ENCODE results near the gene APCS.

Gene APCS

GRCh38 chr1:159591981-159592380 is 4.4 kb downstream of the APCS start:
- Histone ChIP-seq H4K8ac (ENCODE audit: low read depth, low read length) (no peak overlapping the region), H3K18ac (ENCODE audit: low read length) (no peak overlapping the region), H2BK15ac (ENCODE audit: low read length) (no peak overlapping the region), H2BK120ac (ENCODE audit: low read depth, low read length) (no peak overlapping the region), H3K79me1 (ENCODE audit: low read depth, low read length) (no peaks in the 10 kb centered on the region), H3K4ac (ENCODE audit: low read length) (no peak overlapping the region), H3K9me3 (replicated peaks in 1 of 2; ENCODE audit: control insufficient read depth in 2 of 2, insufficient read depth in 1 of 2, low read depth in 1 of 2, low read length in 2 of 2) (no peaks in the 10 kb centered on the region), H3K14ac (ENCODE audit: low read length) (no peak overlapping the region), H4K91ac (ENCODE audit: low read depth, low read length, poor library complexity) (no peak overlapping the region), H3K4me3 (ENCODE audit: low read length in 2 of 2) (no peak overlapping the region), H2AK5ac (ENCODE audit: low read depth, low read length) (no peak overlapping the region), H3K23ac (ENCODE audit: low read depth, low read length, poor library complexity) (no peak overlapping the region), H3K27ac (replicated peaks; ENCODE audit: low read length) (no peak overlapping the region), H2BK5ac (ENCODE audit: low read length) (no peak overlapping the region), H2BK12ac (ENCODE audit: low read length) (no peak overlapping the region), H3K27me3 (ENCODE audit: control insufficient read depth in 3 of 3, insufficient read depth in 3 of 3, low read depth in 1 of 3, low read length in 3 of 3) (no peaks in the 10 kb centered on the region), H3K4me1 (ENCODE audit: control insufficient read depth in 2 of 2, insufficient read depth in 1 of 2, low read depth in 1 of 2, low read length in 2 of 2) (no peaks in the 10 kb centered on the region), H3K36me3 (replicated peaks in 1 of 2; ENCODE audit: control insufficient read depth in 2 of 2, insufficient read depth in 2 of 2, low read length in 2 of 2) (no peaks in the 10 kb centered on the region), H3K4me2 (ENCODE audit: insufficient read depth, low read length, poor library complexity, severe bottlenecking) (no peak overlapping the region), H2AFZ (ENCODE audit: low read length) (no peak overlapping the region), H3K9ac (ENCODE audit: low read depth, low read length, poor library complexity) (no peak overlapping the region)
- WGBS, 2 donors (ENCODE audit: extremely low coverage in 2 of 2, insufficient read length in 2 of 2, insufficient replicate concordance in 1 of 2): no CpG with 5 or more reads among the region's 4 CpGs
- DNase-seq (ENCODE audit: low spot score): no peak

DNA sequence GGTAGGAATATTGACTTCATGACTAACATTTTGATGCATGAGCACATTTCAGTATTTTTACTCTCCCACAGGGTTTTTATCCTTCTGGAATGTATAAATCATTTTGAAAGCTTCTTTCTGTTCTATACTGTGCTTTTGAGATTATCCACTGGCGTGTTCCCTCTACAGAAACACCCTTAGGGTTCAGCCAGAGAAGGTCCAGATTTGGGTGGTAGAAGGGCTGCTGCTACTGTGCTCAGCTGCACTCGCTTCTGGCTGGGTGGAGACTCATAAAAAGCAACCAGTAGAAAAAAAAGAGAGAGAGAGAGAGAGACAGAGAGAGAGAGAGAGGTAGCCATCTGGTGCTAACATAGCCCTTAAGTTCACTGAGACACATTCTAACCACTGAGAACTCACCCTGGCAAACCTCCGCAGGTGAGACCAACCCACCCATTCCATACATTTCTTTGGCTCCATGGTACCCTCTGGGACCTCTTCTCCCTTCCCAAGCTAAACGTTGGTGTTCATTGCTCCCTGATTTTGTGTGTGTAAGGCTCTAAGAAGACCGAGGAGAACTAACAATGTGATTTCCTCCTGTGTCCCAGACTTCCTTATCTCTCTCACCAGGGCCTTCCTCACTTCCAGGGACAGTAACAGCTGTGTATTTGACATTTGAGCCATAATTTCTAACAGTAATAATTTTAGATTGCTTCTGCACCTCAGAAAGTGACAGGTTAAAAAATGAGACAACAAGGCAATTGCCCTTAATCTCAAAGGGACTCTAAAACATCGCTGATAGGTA is 7.2 kb downstream of the APCS start:
- no peak overlapping the region for H3K23ac ChIP-seq (ENCODE audit: low read depth, low read length, poor library complexity)
- no peak overlapping the region for H3K27ac ChIP-seq (replicated peaks; ENCODE audit: low read length)
- no peak overlapping the region for H3K9ac ChIP-seq (ENCODE audit: low read depth, low read length, poor library complexity)
- no peak overlapping the region for H3K4me2 ChIP-seq (ENCODE audit: insufficient read depth, low read length, poor library complexity, severe bottlenecking)
- H2BK120ac ChIP-seq (ENCODE audit: low read depth, low read length): no peak overlapping the region
- H3K4me1 ChIP-seq (ENCODE audit: control insufficient read depth in 2 of 2, insufficient read depth in 1 of 2, low read depth in 1 of 2, low read length in 2 of 2): peaks cover 0 to 3% of the 10 kb centered on the region in 2 donors
- no peak overlapping the region for H2AK5ac ChIP-seq (ENCODE audit: low read depth, low read length)
- H3K4me3 ChIP-seq (ENCODE audit: low read length in 2 of 2): no peak overlapping the region
- H3K27me3 ChIP-seq (ENCODE audit: control insufficient read depth in 3 of 3, insufficient read depth in 3 of 3, low read depth in 1 of 3, low read length in 3 of 3): no peaks in the 10 kb centered on the region
- H2AFZ ChIP-seq (ENCODE audit: low read length): no peak overlapping the region
- H3K9me3 ChIP-seq (replicated peaks in 1 of 2; ENCODE audit: control insufficient read depth in 2 of 2, insufficient read depth in 1 of 2, low read depth in 1 of 2, low read length in 2 of 2): peaks cover 0 to 2% of the 10 kb centered on the region in 2 donors
- no peak overlapping the region for H4K8ac ChIP-seq (ENCODE audit: low read depth, low read length)
- H3K18ac ChIP-seq (ENCODE audit: low read length): no peak overlapping the region
- no peak overlapping the region for H3K14ac ChIP-seq (ENCODE audit: low read length)
- no peak overlapping the region for H2BK15ac ChIP-seq (ENCODE audit: low read length)
- no peak overlapping the region for H3K4ac ChIP-seq (ENCODE audit: low read length)
- no peak for DNase-seq (ENCODE audit: low spot score)
- H2BK5ac ChIP-seq (ENCODE audit: low read length): no peak overlapping the region
- no peaks in the 10 kb centered on the region for H3K79me1 ChIP-seq (ENCODE audit: low read depth, low read length)
- no peaks in the 10 kb centered on the region for H3K36me3 ChIP-seq (replicated peaks in 1 of 2; ENCODE audit: control insufficient read depth in 2 of 2, insufficient read depth in 2 of 2, low read length in 2 of 2)
- H4K91ac ChIP-seq (ENCODE audit: low read depth, low read length, poor library complexity): no peak overlapping the region
- no CpG with 5 or more reads among the region's 6 CpGs for WGBS, 2 donors (ENCODE audit: extremely low coverage in 2 of 2, insufficient read length in 2 of 2, insufficient replicate concordance in 1 of 2)
- H2BK12ac ChIP-seq (ENCODE audit: low read length): no peak overlapping the region

- Histone ChIP-seq H3K9me3 (replicated peaks in 1 of 2; ENCODE audit: control insufficient read depth in 2 of 2, insufficient read depth in 1 of 2, low read depth in 1 of 2, low read length in 2 of 2) (peaks cover 0 to 2% of the 10 kb centered on the region in 2 donors), H3K36me3 (replicated peaks in 1 of 2; ENCODE audit: control insufficient read depth in 2 of 2, insufficient read depth in 2 of 2, low read length in 2 of 2) (no peaks in the 10 kb centered on the region), H3K9ac (ENCODE audit: low read depth, low read length, poor library complexity) (no peak overlapping the region), H4K91ac (ENCODE audit: low read depth, low read length, poor library complexity) (no peak overlapping the region), H2BK5ac (ENCODE audit: low read length) (no peak overlapping the region), H2BK12ac (ENCODE audit: low read length) (no peak overlapping the region), H3K27ac (replicated peaks; ENCODE audit: low read length) (no peak overlapping the region), H2AFZ (ENCODE audit: low read length) (no peak overlapping the region), H3K14ac (ENCODE audit: low read length) (no peak overlapping the region), H3K27me3 (ENCODE audit: control insufficient read depth in 3 of 3, insufficient read depth in 3 of 3, low read depth in 1 of 3, low read length in 3 of 3) (no peaks in the 10 kb centered on the region), H3K4me2 (ENCODE audit: insufficient read depth, low read length, poor library complexity, severe bottlenecking) (no peak overlapping the region), H3K18ac (ENCODE audit: low read length) (peak overlapping the region; percentile 16), H3K4me1 (ENCODE audit: control insufficient read depth in 2 of 2, insufficient read depth in 1 of 2, low read depth in 1 of 2, low read length in 2 of 2) (peaks cover 0 to 3% of the 10 kb centered on the region in 2 donors), H2BK15ac (ENCODE audit: low read length) (no peak overlapping the region), H3K4me3 (ENCODE audit: low read length in 2 of 2) (no peak overlapping the region), H4K8ac (ENCODE audit: low read depth, low read length) (no peak overlapping the region), H2AK5ac (ENCODE audit: low read depth, low read length) (no peak overlapping the region), H3K79me1 (ENCODE audit: low read depth, low read length) (no peaks in the 10 kb centered on the region), H3K4ac (ENCODE audit: low read length) (no peak overlapping the region), H2BK120ac (ENCODE audit: low read depth, low read length) (no peak overlapping the region), H3K23ac (ENCODE audit: low read depth, low read length, poor library complexity) (no peak overlapping the region)
- WGBS, 2 donors (ENCODE audit: extremely low coverage in 2 of 2, insufficient read length in 2 of 2, insufficient replicate concordance in 1 of 2): no CpG with 5 or more reads among the region's 4 CpGs
- DNase-seq (ENCODE audit: low spot score): no peak
These were observed 10.6 kb downstream of the APCS start for GRCh38 chr1:159598196-159598595.

- no peak overlapping the region for H3K14ac ChIP-seq (ENCODE audit: low read length)
- H4K8ac ChIP-seq (ENCODE audit: low read depth, low read length): no peak overlapping the region
- no peak overlapping the region for H2BK120ac ChIP-seq (ENCODE audit: low read depth, low read length)
- no peak overlapping the region for H2AK5ac ChIP-seq (ENCODE audit: low read depth, low read length)
- no peak overlapping the region for H3K9ac ChIP-seq (ENCODE audit: low read depth, low read length, poor library complexity)
- no peak overlapping the region for H3K4me3 ChIP-seq (ENCODE audit: low read length in 2 of 2)
- H3K4ac ChIP-seq (ENCODE audit: low read length): no peak overlapping the region
- H3K23ac ChIP-seq (ENCODE audit: low read depth, low read length, poor library complexity): no peak overlapping the region
- H3K79me1 ChIP-seq (ENCODE audit: low read depth, low read length): no peaks in the 10 kb centered on the region
- no peak overlapping the region for H2AFZ ChIP-seq (ENCODE audit: low read length)
- no CpG with 5 or more reads among the region's 3 CpGs for WGBS, 2 donors (ENCODE audit: extremely low coverage in 2 of 2, insufficient read length in 2 of 2, insufficient replicate concordance in 1 of 2)
- no peak overlapping the region for H2BK12ac ChIP-seq (ENCODE audit: low read length)
- H2BK15ac ChIP-seq (ENCODE audit: low read length): no peak overlapping the region
- H4K91ac ChIP-seq (ENCODE audit: low read depth, low read length, poor library complexity): no peak overlapping the region
- H2BK5ac ChIP-seq (ENCODE audit: low read length): no peak overlapping the region
- peaks cover 0 to 3% of the 10 kb centered on the region in 2 donors for H3K4me1 ChIP-seq (ENCODE audit: control insufficient read depth in 2 of 2, insufficient read depth in 1 of 2, low read depth in 1 of 2, low read length in 2 of 2)
- H3K27ac ChIP-seq (replicated peaks; ENCODE audit: low read length): no peak overlapping the region
- H3K4me2 ChIP-seq (ENCODE audit: insufficient read depth, low read length, poor library complexity, severe bottlenecking): no peak overlapping the region
- no peaks in the 10 kb centered on the region for H3K27me3 ChIP-seq (ENCODE audit: control insufficient read depth in 3 of 3, insufficient read depth in 3 of 3, low read depth in 1 of 3, low read length in 3 of 3)
- H3K36me3 ChIP-seq (replicated peaks in 1 of 2; ENCODE audit: control insufficient read depth in 2 of 2, insufficient read depth in 2 of 2, low read length in 2 of 2): no peaks in the 10 kb centered on the region
- H3K18ac ChIP-seq (ENCODE audit: low read length): no peak overlapping the region
- H3K9me3 ChIP-seq (replicated peaks in 1 of 2; ENCODE audit: control insufficient read depth in 2 of 2, insufficient read depth in 1 of 2, low read depth in 1 of 2, low read length in 2 of 2): peaks cover 0 to 2% of the 10 kb centered on the region in 2 donors
- no peak for DNase-seq (ENCODE audit: low spot score)
These were observed 13.3 kb downstream of the APCS start for GRCh38 chr1:159600894-159601293.
